GM10248 (cell line): ENCODE measurements around the gene PODNL1.

Source experiments
- CTCF ChIA-PET: fragments of 300-600 bp; sonication (Branson Sonifier 250); formaldehyde crosslinking; extraction: SDS; loops from one replicate; lab custom pipeline; 2021; ENCODE audit warnings: antibody characterized with exemption; lab: Yijun Ruan, JAX
- POLR2A ChIA-PET: fragments of 350-650 bp; sonication (Branson Sonifier 250); formaldehyde crosslinking; extraction: SDS; loops from one replicate; lab custom pipeline; 2020; ENCODE audit warnings: antibody characterized with exemption; lab: Yijun Ruan, JAX
- DNase-seq: peaks from one replicate; pipeline ENCODE4 v3.0.0; 2012; ENCODE audit errors: extremely low spot score
- CTCF ChIP-seq: IDR thresholded peaks from 2 replicates; pipeline ENCODE4 v1.5.1; 2012; ENCODE audit warnings: mild to moderate bottlenecking, low read depth; ENCODE audit errors: extremely low read depth, missing control alignments, control extremely low read depth

Gene PODNL1

GRCh38 chr19:13984875-13985741 is 46.9 kb upstream of the PODNL1 start:
- DNase-seq: no peak
- POLR2A ChIA-PET: no interaction called here
- CTCF ChIA-PET: interaction anchor here (1.2 to 2.3 kb wide), 4 partner anchors 12 to 707 kb away, joined by 3 to 9 read pairs (median 3); no protein-coding TSS in a partner anchor

DNA sequence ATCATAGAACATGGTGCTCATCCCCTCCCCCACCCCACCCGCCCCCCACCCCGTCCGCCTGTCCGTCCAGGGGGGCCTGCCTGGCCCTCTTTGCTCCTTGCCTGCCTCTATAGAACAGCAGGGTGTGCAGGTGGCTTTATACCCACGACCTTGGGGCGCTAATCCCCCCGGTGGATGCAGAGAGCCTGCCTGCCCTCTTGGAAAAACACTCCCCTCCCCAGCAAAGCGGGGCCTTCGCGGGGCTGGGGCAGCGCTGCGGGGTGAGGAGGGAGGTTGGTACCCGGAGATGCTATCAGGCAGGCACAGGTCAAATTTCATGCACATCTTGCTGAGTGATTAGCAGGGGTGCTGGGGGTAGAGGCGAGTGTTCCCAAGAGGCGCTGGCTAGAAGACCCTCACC is 46.0 kb upstream of the PODNL1 start:
- no peak for TF ChIP-seq CTCF
- POLR2A ChIA-PET: no interaction called here
- CTCF ChIA-PET: interaction anchor here (1.6 to 2.3 kb wide), 3 partner anchors 11 to 706 kb away, joined by 3 to 9 read pairs (median 3); no protein-coding TSS in a partner anchor
- no peak for DNase-seq

More at GRCh38 chr19:13984875-13985741, 46.9 kb upstream of the PODNL1 start:
- TF ChIP-seq CTCF: no peak

DNA sequence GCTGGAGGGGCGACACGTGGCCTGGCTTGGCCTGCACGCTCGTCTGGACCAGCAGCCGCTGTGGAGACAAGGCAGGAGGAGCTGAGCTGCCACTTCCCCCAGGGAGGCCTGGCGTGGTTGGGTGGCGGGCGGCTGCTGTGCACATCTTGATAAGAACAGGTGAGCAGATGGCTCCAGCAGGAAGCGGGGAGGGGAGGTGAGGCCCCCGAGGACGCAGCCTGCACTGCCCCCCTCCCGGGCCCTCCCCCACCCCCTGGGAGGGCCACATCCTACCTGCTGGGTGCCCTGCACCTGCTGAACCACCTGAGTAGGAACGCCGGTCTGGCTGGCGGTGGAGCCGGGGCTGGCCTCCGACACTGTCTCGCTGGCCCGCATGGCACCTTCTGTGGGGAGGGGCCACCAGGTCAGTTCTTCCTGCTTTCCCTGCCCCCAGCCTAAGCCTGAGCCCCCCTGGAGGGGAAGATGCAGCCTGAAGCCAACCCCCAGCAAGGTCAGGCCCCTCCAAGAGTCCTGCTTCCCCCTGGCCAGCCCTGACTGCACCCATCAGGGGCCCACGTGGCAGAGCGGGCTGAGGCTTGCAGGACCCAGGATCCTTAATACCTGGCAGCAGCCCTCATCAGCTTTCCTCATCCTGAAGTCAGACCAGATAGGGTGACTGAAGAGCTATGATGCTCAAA is 45.1 kb upstream of the PODNL1 start:
- CTCF ChIA-PET: interaction anchor here (1.1 to 1.6 kb wide), 2 partner anchors 10 to 23 kb away, joined by 3 read pairs; no protein-coding TSS in a partner anchor
- no peak for DNase-seq
- POLR2A ChIA-PET: no interaction called here
- no peak for TF ChIP-seq CTCF

DNA sequence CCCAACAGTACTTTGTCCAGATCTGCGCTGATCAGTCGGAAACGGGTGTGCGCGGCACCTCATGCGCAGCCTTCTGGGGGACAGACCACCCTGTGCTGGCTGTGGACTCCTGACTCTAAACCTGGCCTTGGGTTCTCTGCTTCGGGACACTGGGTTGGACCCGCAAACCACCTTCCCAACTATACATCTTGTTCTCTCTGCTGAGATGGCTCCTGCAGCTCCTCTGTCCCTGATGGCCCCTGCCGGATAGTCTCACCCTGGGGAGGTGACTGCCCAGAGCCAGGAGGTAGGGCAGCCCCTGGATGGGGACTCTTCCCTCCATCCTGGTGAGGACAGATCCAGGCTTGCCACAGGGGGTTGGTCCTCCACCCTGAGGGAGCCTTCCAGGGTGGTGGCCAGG is 44.6 kb upstream of the PODNL1 start:
- DNase-seq: no peak
- no peak for TF ChIP-seq CTCF
- POLR2A ChIA-PET: interaction anchor here (0.6 kb wide), 1 partner anchor 189 kb away, joined by 3 read pairs; no protein-coding TSS in a partner anchor
- CTCF ChIA-PET: interaction anchor here (1.1 kb wide), 1 partner anchor 23 kb away, joined by 3 read pairs; no protein-coding TSS in a partner anchor

GRCh38 chr19:13981988-13982501 is 43.8 kb upstream of the PODNL1 start:
- TF ChIP-seq CTCF: no peak
- DNase-seq: no peak
- CTCF ChIA-PET: no interaction called here
- POLR2A ChIA-PET: interaction anchor here (0.6 kb wide), 1 partner anchor 189 kb away, joined by 3 read pairs; no protein-coding TSS in a partner anchor

DNA sequence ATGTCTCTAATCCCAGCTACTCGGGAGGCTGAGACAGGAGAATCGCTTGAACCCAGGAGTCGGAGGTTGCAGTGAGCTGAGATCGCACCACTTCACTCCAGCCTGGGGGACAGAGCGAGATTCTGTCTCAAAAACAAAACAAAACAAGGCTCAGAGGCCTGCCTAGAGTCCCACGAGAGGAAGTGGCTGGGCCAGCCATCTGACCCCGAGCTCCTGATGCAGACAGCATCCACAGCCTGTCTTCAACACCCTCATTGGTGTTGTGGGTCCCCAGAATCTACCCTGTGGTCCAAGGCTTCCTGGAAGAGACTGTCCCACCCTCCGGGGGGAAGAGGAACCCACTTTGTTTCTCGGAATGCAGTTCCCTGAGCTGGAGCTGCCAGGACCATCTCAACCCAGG is 43.2 kb upstream of the PODNL1 start:
- CTCF ChIA-PET: interaction anchor here (0.8 to 0.9 kb wide), 2 partner anchors 8 to 42 kb away, joined by 3 read pairs; no protein-coding TSS in a partner anchor
- no peak for TF ChIP-seq CTCF
- POLR2A ChIA-PET: no interaction called here
- DNase-seq: no peak
